HL-60 (cell line): Measurements from ENCODE around the gene MRPL37.

Experiments
- CTCF ChIP-seq: IDR thresholded peaks from one replicate; pipeline ENCODE4 v1.5.1; 2011; ENCODE audit warnings: low read length, control low read depth, inconsistent platforms; ENCODE audit not compliant: insufficient read depth
- GABPA ChIP-seq: IDR thresholded peaks from 2 replicates; pipeline ENCODE4 v1.6.1; 2012; ENCODE audit warnings: low read depth
- POLR2AphosphoS5 ChIP-seq: IDR thresholded peaks from 2 replicates; pipeline ENCODE4 v1.6.1; 2012; ENCODE audit warnings: low read depth
- REST ChIP-seq: IDR thresholded peaks from 2 replicates; pipeline ENCODE4 v1.6.1; 2012; ENCODE audit warnings: low read depth; ENCODE audit not compliant: insufficient replicate concordance
- SPI1 ChIP-seq: IDR thresholded peaks from 2 replicates; pipeline ENCODE4 v1.6.1; 2012; ENCODE audit warnings: low read depth, mild to moderate bottlenecking, borderline replicate concordance

- no peak for TF ChIP-seq CTCF
- no peak for TF ChIP-seq SPI1
- TF ChIP-seq POLR2AphosphoS5, result no peak
- TF ChIP-seq REST, result no peak
- TF ChIP-seq GABPA, result no peak
Observed at GRCh38 chr1:54153535-54154439, 46.2 kb upstream of the MRPL37 start.
